Smooth muscle cell (in vitro differentiated cells): ENCODE measurements around the gene CTSD. TPM values are rescaled to one million over a fixed set of nuclear protein-coding genes. Genes with fewer than 3 reads are reported as not detected.

ENCODE experiments used
- DNase-seq: peaks from one replicate; lab custom pipeline; 2025; ENCODE audit not compliant: unreplicated experiment; lab: John Stamatoyannopoulos, UW
- H2AFZ ChIP-seq: fragments of 200-600 bp; sonication (generic); 2 replicates; pipeline ENCODE4 v1.6.0; 2016; ENCODE audit warnings: antibody characterized with exemption, low read depth, mild to moderate bottlenecking
- H3F3A ChIP-seq: fragments of 200-600 bp; sonication (generic); 2 replicates; pipeline ENCODE4 v1.6.0; 2017; ENCODE audit warnings: antibody characterized with exemption, low read depth
- H3K27ac ChIP-seq: fragments of 200-600 bp; sonication (generic); 2 replicates; pipeline ENCODE4 v1.5.1; 2016; ENCODE audit warnings: low read depth, mild to moderate bottlenecking
- H3K27me3 ChIP-seq: fragments of 200-600 bp; sonication (generic); 2 replicates; pipeline ENCODE4 v1.6.1; 2016; ENCODE audit warnings: low read depth, mild to moderate bottlenecking
- H3K36me3 ChIP-seq: fragments of 200-600 bp; sonication (generic); 2 replicates; pipeline ENCODE4 v1.5.1; 2016; ENCODE audit warnings: low read depth
- H3K4me1 ChIP-seq: fragments of 200-600 bp; sonication (generic); 2 replicates; pipeline ENCODE4 v1.5.1; 2016; ENCODE audit warnings: low read depth
- H3K4me2 ChIP-seq: fragments of 200-600 bp; sonication (generic); 2 replicates; pipeline ENCODE4 v1.6.0; 2016; ENCODE audit warnings: mild to moderate bottlenecking
- H3K4me3 ChIP-seq: fragments of 200-600 bp; sonication (generic); 2 replicates; pipeline ENCODE4 v1.5.1; 2016; ENCODE audit warnings: mild to moderate bottlenecking
- H3K79me2 ChIP-seq: fragments of 200-600 bp; sonication (generic); 2 replicates; pipeline ENCODE4 v1.6.0; 2016; ENCODE audit warnings: low read depth, mild to moderate bottlenecking
- H3K9ac ChIP-seq: fragments of 200-600 bp; sonication (generic); 2 replicates; pipeline ENCODE4 v1.6.0; 2016; ENCODE audit warnings: low read depth
- H3K9me3 ChIP-seq: fragments of 200-600 bp; sonication (generic); replicated peaks from 2 replicates; pipeline ENCODE4 v1.5.1; 2016; ENCODE audit warnings: low read depth
- H4K20me1 ChIP-seq: fragments of 200-600 bp; sonication (generic); 2 replicates; pipeline ENCODE4 v1.6.0; 2016; ENCODE audit warnings: low read depth
- CTCF ChIP-seq: fragments of 200-600 bp; sonication (generic); IDR thresholded peaks from 2 replicates; pipeline ENCODE4 v1.5.1; 2017; ENCODE audit warnings: borderline replicate concordance, mild to moderate bottlenecking, antibody characterized with exemption; ENCODE audit not compliant: insufficient read depth, poor library complexity, severe bottlenecking
- WGBS: methylation state at CpG from one replicate; pipeline ENCODE4 v1.1.7; 2016; ENCODE audit warnings: low lambda C conversion rate; 5-methylcytosine and 5-hydroxymethylcytosine counted together
- polyA plus RNA-seq: library from polyadenylated mRNA; unstranded; fragments of >200 nt; fragmentation: Nextera tagmentation; extraction: Ambion mirVana; gene quantifications from 2 replicates; pipeline ENCODE4 v1.2.1, GENCODE V29; 2016
- total RNA-seq: library from RNA; depleted of rRNA; stranded (reverse); fragments of >200 nt; gene quantifications from 2 replicates; pipeline ENCODE4 v1.2.3, GENCODE V29; 2014

Gene CTSD
- total and polyA plus RNA-seq, 2 experiments from 2014 or later: 101 to 301 TPM

- no peak overlapping the region for H3K4me3 ChIP-seq
- 82% methylated on average over 28 of the region's 28 CpGs for WGBS
- no peak for TF ChIP-seq CTCF
- no peaks in the 10 kb centered on the region for H3K4me1 ChIP-seq
- H3K9me3 ChIP-seq: no peaks in the 10 kb centered on the region
- H3K36me3 ChIP-seq: no peaks in the 10 kb centered on the region
- no peak overlapping the region for H3K4me2 ChIP-seq
- no peak for DNase-seq
- no peaks in the 10 kb centered on the region for H3K79me2 ChIP-seq
- H3K27me3 ChIP-seq: no peaks in the 10 kb centered on the region
- H4K20me1 ChIP-seq: no peaks in the 10 kb centered on the region
- H3F3A ChIP-seq: no peaks in the 10 kb centered on the region
- no peak overlapping the region for H3K27ac ChIP-seq
- H3K9ac ChIP-seq: no peak overlapping the region
- H2AFZ ChIP-seq: no peak overlapping the region
Measured at GRCh38 chr11:1733716-1734640, 29.7 kb downstream of the CTSD start.

- no peak overlapping the region for H3K4me2 ChIP-seq
- no peaks in the 10 kb centered on the region for H3K4me1 ChIP-seq
- no peaks in the 10 kb centered on the region for H3F3A ChIP-seq
- H3K79me2 ChIP-seq: no peaks in the 10 kb centered on the region
- no peak overlapping the region for H2AFZ ChIP-seq
- no peaks in the 10 kb centered on the region for H4K20me1 ChIP-seq
- no peaks in the 10 kb centered on the region for H3K36me3 ChIP-seq
- no peak overlapping the region for H3K27ac ChIP-seq
- no peak overlapping the region for H3K9ac ChIP-seq
- H3K9me3 ChIP-seq: no peaks in the 10 kb centered on the region
- no peak overlapping the region for H3K4me3 ChIP-seq
- H3K27me3 ChIP-seq: no peaks in the 10 kb centered on the region
- DNase-seq: no peak
- 84% methylated on average over 10 of the region's 14 CpGs for WGBS
- TF ChIP-seq CTCF: no peak
Measured at GRCh38 chr11:1733009-1733715, 30.6 kb downstream of the CTSD start.

- H3K79me2 ChIP-seq: no peaks in the 10 kb centered on the region
- H3K4me1 ChIP-seq: no peaks in the 10 kb centered on the region
- H3K4me2 ChIP-seq: no peak overlapping the region
- no peak overlapping the region for H3K4me3 ChIP-seq
- 79% methylated on average over 13 of the region's 13 CpGs for WGBS
- no peak overlapping the region for H3K9ac ChIP-seq
- no peak overlapping the region for H3K27ac ChIP-seq
- H3K36me3 ChIP-seq: no peaks in the 10 kb centered on the region
- no peaks in the 10 kb centered on the region for H3F3A ChIP-seq
- no peak overlapping the region for H2AFZ ChIP-seq
- no peak for TF ChIP-seq CTCF
- H3K27me3 ChIP-seq: no peaks in the 10 kb centered on the region
- H4K20me1 ChIP-seq: no peaks in the 10 kb centered on the region
- no peak for DNase-seq
- no peaks in the 10 kb centered on the region for H3K9me3 ChIP-seq
Measured at GRCh38 chr11:1732418-1733008, 31.2 kb downstream of the CTSD start.
